Cardiac muscle cell (in vitro differentiated cells and primary cell): ENCODE measurements around the gene POC1A. TPM values are rescaled to one million over a fixed set of nuclear protein-coding genes. Genes with fewer than 3 reads are reported as not detected.
"Not testable (repeated sequence)": the region's sequence is repeated elsewhere in the genome, so short reads cannot be mapped to it uniquely, and the experiment has no call there.

Source experiments
- DNase-seq, 2 donors: peaks; one replicate each; pipeline versions ENCODE4 v3.0.0 to v3.0.0-alpha.2; 2010 to 2017; ENCODE audit warnings: low read depth in 1 of 2, low spot score in 1 of 2
- H3K27ac ChIP-seq: fragments of 200-600 bp; sonication (generic); 2 replicates; pipeline ENCODE4 v1.5.1; 2016
- H3K27me3 ChIP-seq: fragments of 200-600 bp; sonication (generic); 2 replicates; pipeline ENCODE4 v1.6.0; 2016; ENCODE audit warnings: control low read depth
- H3K36me3 ChIP-seq: fragments of 200-600 bp; sonication (generic); 2 replicates; pipeline ENCODE4 v1.5.1; 2016; ENCODE audit warnings: control low read depth
- H3K4me1 ChIP-seq: fragments of 200-600 bp; sonication (generic); 2 replicates; pipeline ENCODE4 v1.8.1; 2017; ENCODE audit warnings: low read depth, mild to moderate bottlenecking, mixed run types
- H3K4me3 ChIP-seq: fragments of 200-600 bp; sonication (generic); 2 replicates; pipeline ENCODE4 v1.5.1; 2016; ENCODE audit warnings: mild to moderate bottlenecking
- H3K9me3 ChIP-seq: fragments of 200-600 bp; sonication (generic); 2 replicates; pipeline ENCODE4 v1.5.1; 2017; ENCODE audit warnings: low read depth, mild to moderate bottlenecking, control low read depth
- polyA plus RNA-seq: library from polyadenylated mRNA; unstranded; fragments of >200 nt; fragmentation: Nextera tagmentation; extraction: Ambion mirVana; gene quantifications from 2 replicates; pipeline ENCODE4 v1.2.1, GENCODE V29; 2016
- total RNA-seq: library from RNA; depleted of rRNA; stranded (reverse); fragments of >200 nt; gene quantifications from 2 replicates; pipeline ENCODE4 v1.2.3, GENCODE V29; 2016
- TF ChIP-seq, protein P1 (sequence below): IDR thresholded peaks from 2 replicates; pipeline ENCODE4 v1.5.1; 2012; ENCODE audit warnings: low read depth, mild to moderate bottlenecking, low read length

The POC1A gene
- total and polyA plus RNA-seq, 2 experiments from 2014 or later: 10.6 to 12.4 TPM

DNA sequence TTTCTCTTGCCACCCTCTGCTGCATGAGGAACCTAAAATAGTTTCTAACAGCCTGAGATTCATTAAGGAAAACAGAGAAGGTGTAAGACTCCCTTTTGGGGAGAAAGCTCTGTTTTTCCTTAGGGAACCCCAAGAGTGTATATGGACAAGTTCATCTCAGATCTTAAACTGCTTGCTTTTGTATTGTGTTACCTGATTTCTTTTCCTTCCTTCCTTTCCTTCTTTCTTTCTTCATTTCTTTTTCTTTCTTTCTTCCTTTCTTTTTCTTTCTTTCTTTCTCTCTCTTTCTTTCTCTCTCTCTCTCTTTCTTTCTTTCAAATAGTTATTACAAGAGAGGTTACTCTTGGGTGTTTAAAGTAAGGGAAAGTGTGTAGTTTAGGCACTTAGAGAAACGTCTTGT lies 5.3 kb upstream of the POC1A start:
- DNase-seq: no peak
- H3K36me3 ChIP-seq: no peaks in the 10 kb centered on the region
- no peaks in the 10 kb centered on the region for H3K9me3 ChIP-seq
- H3K4me1 ChIP-seq: no peaks in the 10 kb centered on the region
- H3K4me3 ChIP-seq: no peak overlapping the region
- TF ChIP-seq, protein P1, sequence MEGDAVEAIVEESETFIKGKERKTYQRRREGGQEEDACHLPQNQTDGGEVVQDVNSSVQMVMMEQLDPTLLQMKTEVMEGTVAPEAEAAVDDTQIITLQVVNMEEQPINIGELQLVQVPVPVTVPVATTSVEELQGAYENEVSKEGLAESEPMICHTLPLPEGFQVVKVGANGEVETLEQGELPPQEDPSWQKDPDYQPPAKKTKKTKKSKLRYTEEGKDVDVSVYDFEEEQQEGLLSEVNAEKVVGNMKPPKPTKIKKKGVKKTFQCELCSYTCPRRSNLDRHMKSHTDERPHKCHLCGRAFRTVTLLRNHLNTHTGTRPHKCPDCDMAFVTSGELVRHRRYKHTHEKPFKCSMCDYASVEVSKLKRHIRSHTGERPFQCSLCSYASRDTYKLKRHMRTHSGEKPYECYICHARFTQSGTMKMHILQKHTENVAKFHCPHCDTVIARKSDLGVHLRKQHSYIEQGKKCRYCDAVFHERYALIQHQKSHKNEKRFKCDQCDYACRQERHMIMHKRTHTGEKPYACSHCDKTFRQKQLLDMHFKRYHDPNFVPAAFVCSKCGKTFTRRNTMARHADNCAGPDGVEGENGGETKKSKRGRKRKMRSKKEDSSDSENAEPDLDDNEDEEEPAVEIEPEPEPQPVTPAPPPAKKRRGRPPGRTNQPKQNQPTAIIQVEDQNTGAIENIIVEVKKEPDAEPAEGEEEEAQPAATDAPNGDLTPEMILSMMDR: no peak
- no peaks in the 10 kb centered on the region for H3K27me3 ChIP-seq
- no peak overlapping the region for H3K27ac ChIP-seq

DNA sequence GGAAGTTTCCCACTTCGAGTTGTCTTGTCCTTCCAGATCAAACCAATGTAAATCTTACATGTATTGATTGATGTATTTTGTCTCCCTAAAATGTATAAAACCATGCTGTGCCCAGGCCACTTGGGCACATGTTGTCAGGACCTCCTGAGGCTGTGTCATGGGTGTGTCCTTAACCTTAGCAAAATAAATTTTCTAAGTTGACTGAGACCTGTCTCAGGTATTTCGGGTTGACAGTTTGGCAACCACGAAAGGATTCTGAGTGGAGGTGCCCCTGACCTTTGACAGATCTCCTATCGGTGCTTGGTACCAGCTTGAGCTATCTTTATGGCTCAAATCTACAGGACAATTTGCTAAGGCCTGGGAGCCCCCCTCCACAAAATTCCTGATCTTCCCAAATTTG lies 1.7 kb upstream of the POC1A start:
- no peaks in the 10 kb centered on the region for H3K4me1 ChIP-seq
- H3K27ac ChIP-seq: no peak overlapping the region
- no peak for DNase-seq
- no peaks in the 10 kb centered on the region for H3K27me3 ChIP-seq
- no peak overlapping the region for H3K4me3 ChIP-seq
- H3K36me3 ChIP-seq: no peaks in the 10 kb centered on the region
- no peaks in the 10 kb centered on the region for H3K9me3 ChIP-seq
- TF ChIP-seq, protein P1: no peak

DNA sequence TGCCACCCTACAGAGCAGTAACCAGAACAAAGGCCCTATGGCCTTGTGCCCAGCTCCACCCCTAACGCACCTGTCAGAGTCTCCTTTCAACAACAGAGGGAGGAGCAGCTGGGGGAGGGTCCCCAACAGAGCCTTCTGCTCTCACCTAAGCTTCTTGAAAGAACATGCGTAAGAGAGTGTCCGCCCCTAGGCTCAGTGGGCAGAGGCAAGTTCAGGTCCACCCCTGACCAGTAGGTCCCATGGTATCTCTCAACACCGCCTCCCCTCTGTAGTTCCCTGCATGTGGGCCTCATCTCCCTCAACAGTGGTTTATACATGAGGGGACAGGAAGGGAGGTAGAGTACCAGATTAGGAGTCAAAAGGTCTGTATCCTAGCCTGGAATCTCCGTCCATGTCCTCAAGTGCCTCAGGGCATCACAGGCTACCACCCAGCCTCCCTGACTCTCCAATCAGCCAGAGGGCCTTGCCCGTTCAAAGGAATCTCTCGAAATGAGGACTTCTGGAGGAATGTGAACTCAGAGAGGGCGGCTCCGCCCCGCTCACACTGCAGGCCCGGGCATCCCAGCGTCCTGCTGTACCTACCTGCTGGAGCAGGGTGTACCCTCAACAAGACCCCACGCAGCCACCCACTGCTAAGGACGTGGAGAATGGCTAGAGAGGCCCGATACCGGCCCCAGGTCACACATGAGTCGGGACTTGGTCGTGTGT lies 680 bp downstream of the POC1A start:
- no peaks in the 10 kb centered on the region for H3K9me3 ChIP-seq
- peak overlapping the region; percentile 52 for H3K4me3 ChIP-seq
- H3K27ac ChIP-seq: no peak overlapping the region
- peak; percentile 13 to 16 for DNase-seq
- H3K4me1 ChIP-seq: no peaks in the 10 kb centered on the region
- H3K36me3 ChIP-seq: no peaks in the 10 kb centered on the region
- TF ChIP-seq, protein P1: no peak
- H3K27me3 ChIP-seq: no peaks in the 10 kb centered on the region

DNA sequence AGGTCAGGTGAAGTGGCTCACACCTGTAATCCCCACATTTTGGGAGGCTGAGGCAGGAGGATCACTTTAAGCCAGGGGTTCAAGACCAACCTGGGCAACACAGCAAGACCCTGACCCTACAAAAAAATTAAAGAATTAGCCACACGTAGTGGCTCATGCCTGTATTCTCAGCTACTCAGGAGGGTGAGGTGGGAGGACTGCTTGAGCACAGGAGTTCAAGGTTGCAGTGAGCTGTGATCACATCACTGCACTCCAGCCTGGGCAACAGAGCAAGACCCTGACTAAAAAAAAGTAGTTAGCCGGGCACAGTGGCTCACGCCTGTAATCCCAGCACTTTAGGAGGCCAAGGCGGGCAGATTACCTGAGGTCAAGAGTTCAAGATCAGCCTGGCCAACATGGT lies 2.2 kb downstream of the POC1A start:
- not testable (repeated sequence) for H3K36me3 ChIP-seq, H3K4me3 ChIP-seq, DNase-seq, H3K27ac ChIP-seq, H3K4me1 ChIP-seq, H3K9me3 ChIP-seq, H3K27me3 ChIP-seq

DNA sequence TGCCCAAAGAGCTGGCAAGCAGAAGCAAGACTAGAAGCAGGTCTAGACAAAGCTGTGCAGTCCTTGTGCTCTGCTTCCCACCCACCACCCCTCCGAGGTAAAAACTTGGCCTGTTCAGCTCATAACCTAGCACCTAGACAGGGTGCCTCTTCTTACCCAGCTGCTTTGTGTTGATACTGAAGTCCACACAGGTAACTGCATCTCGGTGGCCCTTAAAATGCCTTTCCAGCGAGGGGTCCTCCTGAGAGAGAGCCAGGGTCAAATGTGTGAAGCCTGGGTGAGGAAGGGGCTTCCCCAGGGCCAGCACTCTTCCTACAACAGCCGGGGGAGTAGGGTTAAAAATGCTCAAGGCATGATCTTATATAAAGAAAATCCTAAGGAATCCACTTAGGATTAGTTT lies 3.4 kb downstream of the POC1A start:
- no peaks in the 10 kb centered on the region for H3K27me3 ChIP-seq
- no peak overlapping the region for H3K27ac ChIP-seq
- no peak overlapping the region for H3K4me3 ChIP-seq
- no peak for DNase-seq
- no peaks in the 10 kb centered on the region for H3K4me1 ChIP-seq
- H3K36me3 ChIP-seq: no peaks in the 10 kb centered on the region
- TF ChIP-seq, protein P1: no peak
- no peaks in the 10 kb centered on the region for H3K9me3 ChIP-seq

DNA sequence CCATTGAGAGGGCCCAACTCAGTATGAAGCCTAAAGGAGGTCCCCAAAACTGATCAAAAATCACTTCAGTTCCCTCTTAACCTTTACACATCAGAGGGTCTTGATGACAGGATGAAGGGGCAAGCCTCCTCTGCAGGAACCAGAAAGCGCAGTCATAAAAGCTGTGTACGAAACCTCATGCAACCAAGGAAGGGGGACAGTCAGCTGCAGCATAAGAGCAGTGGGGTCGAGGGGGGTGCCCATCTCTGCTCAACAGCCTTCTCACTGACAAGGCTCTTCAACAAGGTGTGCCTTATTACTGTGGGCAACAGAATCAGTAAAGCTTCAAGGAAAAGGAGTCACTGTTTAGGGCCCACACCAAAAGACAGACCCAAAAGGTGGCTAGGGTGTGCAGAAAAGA lies 3.9 kb downstream of the POC1A start:
- no peaks in the 10 kb centered on the region for H3K4me1 ChIP-seq
- no peaks in the 10 kb centered on the region for H3K27me3 ChIP-seq
- no peak overlapping the region for H3K4me3 ChIP-seq
- H3K36me3 ChIP-seq: no peaks in the 10 kb centered on the region
- H3K9me3 ChIP-seq: no peaks in the 10 kb centered on the region
- H3K27ac ChIP-seq: no peak overlapping the region
- no peak for DNase-seq
- TF ChIP-seq, protein P1: no peak
